ENCODE data around the gene GOLGA8B. TPM values are rescaled to one million over a fixed set of nuclear protein-coding genes. Genes with fewer than 3 reads are reported as not detected.

Gene GOLGA8B
- total RNA-seq, 1 donor from 2014 or later = 161 TPM

DNA sequence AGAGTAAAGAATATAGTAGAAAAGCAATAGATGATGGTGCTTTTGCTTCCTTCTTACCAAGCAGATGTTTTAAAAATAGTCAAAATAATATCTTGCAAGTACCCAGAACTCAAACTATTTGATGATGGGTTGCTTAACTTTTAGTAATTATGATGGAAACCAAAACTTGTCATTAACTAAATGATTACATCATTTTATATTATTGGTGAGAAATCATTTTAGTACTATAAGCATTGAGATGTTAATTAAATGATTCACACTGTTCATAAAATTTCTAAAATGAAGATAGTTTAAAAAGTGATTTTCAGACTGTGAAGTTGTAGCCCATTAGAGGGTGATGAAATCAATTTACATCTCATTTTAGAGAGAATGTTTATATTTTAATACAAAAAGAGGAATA lies 24.4 kb upstream of the GOLGA8B start:
- TF ChIP-seq, protein P1, sequence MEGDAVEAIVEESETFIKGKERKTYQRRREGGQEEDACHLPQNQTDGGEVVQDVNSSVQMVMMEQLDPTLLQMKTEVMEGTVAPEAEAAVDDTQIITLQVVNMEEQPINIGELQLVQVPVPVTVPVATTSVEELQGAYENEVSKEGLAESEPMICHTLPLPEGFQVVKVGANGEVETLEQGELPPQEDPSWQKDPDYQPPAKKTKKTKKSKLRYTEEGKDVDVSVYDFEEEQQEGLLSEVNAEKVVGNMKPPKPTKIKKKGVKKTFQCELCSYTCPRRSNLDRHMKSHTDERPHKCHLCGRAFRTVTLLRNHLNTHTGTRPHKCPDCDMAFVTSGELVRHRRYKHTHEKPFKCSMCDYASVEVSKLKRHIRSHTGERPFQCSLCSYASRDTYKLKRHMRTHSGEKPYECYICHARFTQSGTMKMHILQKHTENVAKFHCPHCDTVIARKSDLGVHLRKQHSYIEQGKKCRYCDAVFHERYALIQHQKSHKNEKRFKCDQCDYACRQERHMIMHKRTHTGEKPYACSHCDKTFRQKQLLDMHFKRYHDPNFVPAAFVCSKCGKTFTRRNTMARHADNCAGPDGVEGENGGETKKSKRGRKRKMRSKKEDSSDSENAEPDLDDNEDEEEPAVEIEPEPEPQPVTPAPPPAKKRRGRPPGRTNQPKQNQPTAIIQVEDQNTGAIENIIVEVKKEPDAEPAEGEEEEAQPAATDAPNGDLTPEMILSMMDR (IDR thresholded peaks at IDR 0.05; ENCODE audit: partially characterized antibody, unreplicated experiment) = no peak
- Mint-ChIP-seq H3K9me3 (ENCODE audit: unreplicated experiment) (peaks cover 3% of the 10 kb centered on the region), H3K36me3 (ENCODE audit: unreplicated experiment) (no peaks in the 10 kb centered on the region), H3K27ac (ENCODE audit: unreplicated experiment) (no peak overlapping the region), H3K4me3 (ENCODE audit: unreplicated experiment) (no peak overlapping the region), H3K27me3 (ENCODE audit: unreplicated experiment) (peaks cover 3% of the 10 kb centered on the region), H3K4me1 (ENCODE audit: low read depth, unreplicated experiment) (peaks cover 21% of the 10 kb centered on the region)
- no peak for DNase-seq

- TF ChIP-seq, protein P1 (IDR thresholded peaks at IDR 0.05; ENCODE audit: partially characterized antibody, unreplicated experiment) = no peak
- peaks cover 3% of the 10 kb centered on the region for H3K9me3 Mint-ChIP-seq (ENCODE audit: unreplicated experiment)
- H3K4me1 Mint-ChIP-seq (ENCODE audit: low read depth, unreplicated experiment) = peaks cover 20% of the 10 kb centered on the region
- no peak overlapping the region for H3K4me3 Mint-ChIP-seq (ENCODE audit: unreplicated experiment)
- no peak overlapping the region for H3K27ac Mint-ChIP-seq (ENCODE audit: unreplicated experiment)
- H3K27me3 Mint-ChIP-seq (ENCODE audit: unreplicated experiment) = peaks cover 3% of the 10 kb centered on the region
- DNase-seq = no peak
- no peaks in the 10 kb centered on the region for H3K36me3 Mint-ChIP-seq (ENCODE audit: unreplicated experiment)
These were observed 23.1 kb upstream of the GOLGA8B start for GRCh38 chr15:34606545-34606944.

DNA sequence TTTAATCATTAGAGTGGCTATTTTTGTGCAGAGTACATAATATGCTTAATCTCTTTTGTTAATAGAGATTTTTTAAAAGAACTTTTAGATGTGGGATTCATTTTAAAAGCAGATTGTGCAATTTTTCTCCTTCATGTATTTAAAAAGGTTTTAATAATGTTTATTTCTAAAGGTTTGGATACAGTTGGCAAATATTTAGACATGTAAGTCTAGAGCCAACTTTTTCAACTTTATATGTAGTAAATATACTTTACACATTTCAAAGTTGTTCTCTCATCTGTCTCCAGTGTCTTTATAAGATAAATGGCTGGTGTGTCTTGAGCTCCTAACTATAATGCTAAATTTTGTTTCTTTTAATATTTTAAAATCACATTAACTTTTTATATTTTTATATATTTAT lies 22.7 kb upstream of the GOLGA8B start:
- peaks cover 3% of the 10 kb centered on the region for H3K27me3 Mint-ChIP-seq (ENCODE audit: unreplicated experiment)
- TF ChIP-seq, protein P1 (IDR thresholded peaks at IDR 0.05; ENCODE audit: partially characterized antibody, unreplicated experiment) = no peak
- no peak overlapping the region for H3K27ac Mint-ChIP-seq (ENCODE audit: unreplicated experiment)

DNA sequence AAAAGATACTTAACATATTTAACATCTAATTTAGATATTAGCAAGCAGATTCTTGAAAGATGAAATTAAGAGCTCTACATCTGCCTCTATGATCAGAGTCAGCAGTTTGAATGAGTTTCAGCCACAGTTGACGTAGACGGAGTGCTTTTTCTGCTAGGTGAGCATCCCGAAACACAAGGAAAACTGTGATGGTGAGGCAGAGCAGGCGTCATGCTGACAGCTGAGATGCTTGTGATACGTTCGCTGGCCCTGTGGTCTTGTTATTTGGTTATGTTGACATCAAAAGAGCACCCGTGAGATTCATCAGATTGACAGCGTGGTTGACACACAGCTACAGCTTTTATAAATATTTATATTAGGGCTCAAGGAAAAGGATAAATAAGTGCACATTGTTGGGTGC lies 19.6 kb upstream of the GOLGA8B start:
- no peaks in the 10 kb centered on the region for H3K4me1 Mint-ChIP-seq (ENCODE audit: low read depth, unreplicated experiment)
- no peak for DNase-seq
- no peaks in the 10 kb centered on the region for H3K36me3 Mint-ChIP-seq (ENCODE audit: unreplicated experiment)
- peaks cover 2% of the 10 kb centered on the region for H3K27me3 Mint-ChIP-seq (ENCODE audit: unreplicated experiment)
- H3K9me3 Mint-ChIP-seq (ENCODE audit: unreplicated experiment) = no peaks in the 10 kb centered on the region
- no peak overlapping the region for H3K4me3 Mint-ChIP-seq (ENCODE audit: unreplicated experiment)
- H3K27ac Mint-ChIP-seq (ENCODE audit: unreplicated experiment) = no peak overlapping the region
- TF ChIP-seq, protein P1 (IDR thresholded peaks at IDR 0.05; ENCODE audit: partially characterized antibody, unreplicated experiment) = no peak

More for the DNA sequence above, 22.7 kb upstream of the GOLGA8B start:
- DNase-seq = no peak
- H3K36me3 Mint-ChIP-seq (ENCODE audit: unreplicated experiment) = no peaks in the 10 kb centered on the region
- peaks cover 18% of the 10 kb centered on the region for H3K4me1 Mint-ChIP-seq (ENCODE audit: low read depth, unreplicated experiment)
- no peak overlapping the region for H3K4me3 Mint-ChIP-seq (ENCODE audit: unreplicated experiment)
- peaks cover 3% of the 10 kb centered on the region for H3K9me3 Mint-ChIP-seq (ENCODE audit: unreplicated experiment)

- no peak overlapping the region for H3K27ac Mint-ChIP-seq (ENCODE audit: unreplicated experiment)
- H3K9me3 Mint-ChIP-seq (ENCODE audit: unreplicated experiment) = no peaks in the 10 kb centered on the region
- H3K4me1 Mint-ChIP-seq (ENCODE audit: low read depth, unreplicated experiment) = no peaks in the 10 kb centered on the region
- H3K4me3 Mint-ChIP-seq (ENCODE audit: unreplicated experiment) = no peak overlapping the region
- H3K36me3 Mint-ChIP-seq (ENCODE audit: unreplicated experiment) = no peaks in the 10 kb centered on the region
- DNase-seq = no peak
- TF ChIP-seq, protein P1 (IDR thresholded peaks at IDR 0.05; ENCODE audit: partially characterized antibody, unreplicated experiment) = no peak
- peaks cover 2% of the 10 kb centered on the region for H3K27me3 Mint-ChIP-seq (ENCODE audit: unreplicated experiment)
These were observed 17.5 kb upstream of the GOLGA8B start for GRCh38 chr15:34600923-34601322.
